WTC11 (cell line): ENCODE measurements around the gene INPPL1. TPM values are rescaled to one million over a fixed set of nuclear protein-coding genes. Genes with fewer than 3 reads are reported as not detected.

Experiments
- ATAC-seq: fragments of 200-7000 bp; cut with Tn5 transposase; 2 replicates; pipeline ENCODE4 v1.10.0; 2021; ENCODE audit warnings: mild to moderate bottlenecking, moderate library complexity
- CTCF ChIA-PET: fragments of 300-600 bp; sonication (Branson Sonifier 250); formaldehyde crosslinking; loops from one replicate; lab custom pipeline; 2021; ENCODE audit warnings: antibody characterized with exemption; lab: Charles Lee
- POLR2A ChIA-PET: fragments of 350-600 bp; sonication (Branson Sonifier 250); formaldehyde crosslinking; loops from one replicate; lab custom pipeline; 2021; ENCODE audit warnings: antibody characterized with exemption; lab: Charles Lee
- DNase-seq: peaks from one replicate; pipeline ENCODE4 v3.0.0; 2021; ENCODE audit warnings: low spot score
- H3K27ac Mint-ChIP-seq: 2 replicates; pipeline ENCODE4 v1.8.0; 2021; ENCODE audit warnings: mixed read lengths
- H3K27me3 Mint-ChIP-seq: 2 replicates; pipeline ENCODE4 v1.8.0; 2021; ENCODE audit warnings: low read depth, mild to moderate bottlenecking, moderate library complexity, mixed read lengths
- H3K36me3 Mint-ChIP-seq: 2 replicates; pipeline ENCODE4 v1.8.0; 2021; ENCODE audit warnings: mixed read lengths
- H3K4me1 Mint-ChIP-seq: 2 replicates; pipeline ENCODE4 v1.8.0; 2022; ENCODE audit warnings: mixed read lengths
- H3K4me3 Mint-ChIP-seq: 2 replicates; pipeline ENCODE4 v1.8.0; 2021; ENCODE audit warnings: mild to moderate bottlenecking, moderate library complexity, mixed read lengths
- H3K9me3 Mint-ChIP-seq: 2 replicates; pipeline ENCODE4 v1.8.0; 2021; ENCODE audit warnings: mixed read lengths
- ATF6 ChIP-seq: sonication (generic); formaldehyde crosslinking; IDR thresholded peaks from 2 replicates; pipeline ENCODE4 v1.8.1; 2023; ENCODE audit warnings: mild to moderate bottlenecking, missing genetic modification reagents
- CTCF ChIP-seq: fragments of 200-600 bp; IDR thresholded peaks from 2 replicates; pipeline ENCODE4 v1.8.0; 2022; ENCODE audit warnings: antibody characterized with exemption
- GRHL2 ChIP-seq: fragments of 250-450 bp; sonication (Bioruptor Pico); IDR thresholded peaks from 2 replicates; pipeline ENCODE4 v1.8.0; 2022; ENCODE audit warnings: mild to moderate bottlenecking, moderate library complexity; ENCODE audit not compliant: insufficient replicate concordance, severe bottlenecking
- HMGXB4 ChIP-seq: sonication (generic); formaldehyde crosslinking; IDR thresholded peaks from 2 replicates; pipeline ENCODE4 v1.8.1; 2023; ENCODE audit warnings: mild to moderate bottlenecking, moderate library complexity, missing genetic modification reagents
- KAT7 ChIP-seq: sonication (generic); formaldehyde crosslinking; IDR thresholded peaks from 2 replicates; pipeline ENCODE4 v1.8.1; 2023; ENCODE audit warnings: missing genetic modification reagents, mild to moderate bottlenecking, borderline replicate concordance
- OVOL2 ChIP-seq: fragments of 250-450 bp; sonication (Bioruptor Pico); IDR thresholded peaks from 2 replicates; pipeline ENCODE4 v1.9.0; 2021; ENCODE audit warnings: mild to moderate bottlenecking, borderline replicate concordance
- RORB ChIP-seq: fragments of 250-450 bp; sonication (Bioruptor Pico); IDR thresholded peaks from 2 replicates; pipeline ENCODE4 v1.9.0; 2021; ENCODE audit warnings: mild to moderate bottlenecking
- SMAD4 ChIP-seq: sonication (generic); formaldehyde crosslinking; IDR thresholded peaks from 2 replicates; pipeline ENCODE4 v1.8.0; 2022; ENCODE audit warnings: mild to moderate bottlenecking, missing genetic modification reagents
- ZNF425 ChIP-seq: fragments of 250-450 bp; sonication (Bioruptor Pico); conservative IDR thresholded peaks from 2 replicates; pipeline ENCODE4 v1.9.0; 2021; ENCODE audit warnings: mild to moderate bottlenecking
- ZSCAN18 ChIP-seq: fragments of 250-450 bp; sonication (Bioruptor Pico); IDR thresholded peaks from 2 replicates; pipeline ENCODE4 v2.1.2; 2022; ENCODE audit warnings: mild to moderate bottlenecking, moderate library complexity
- total RNA-seq: library from RNA; stranded (reverse); gene quantifications from 3 replicates; pipeline ENCODE4 v1.2.3, GENCODE V29; 2021

INPPL1 gene
- total RNA-seq, 1 experiment from 2014 or later = 136 TPM

GRCh38 chr11:72259490-72259889 lies 34.9 kb downstream of the INPPL1 start:
- H3K27me3 Mint-ChIP-seq = peaks cover 14% of the 10 kb centered on the region
- DNase-seq = no peak
- H3K27ac Mint-ChIP-seq = no peak overlapping the region

More at GRCh38 chr11:72259490-72259889, 34.9 kb downstream of the INPPL1 start:
- TF ChIP-seq RORB (no peak), OVOL2 (CRISPR knock-in tag) (no peak), ZNF425 (CRISPR knock-in tag) (no peak), SMAD4 (no peak), HMGXB4 (CRISPR knock-in tag) (no peak), ZSCAN18 (no peak), KAT7 (CRISPR knock-in tag) (no peak), GRHL2 (CRISPR knock-in tag) (no peak), ATF6 (CRISPR knock-in tag) (no peak), CTCF (no peak)
- TF ChIP-seq, all 79 proteins: peak for 0
- ATAC-seq = no peak
- POLR2A ChIA-PET = no interaction called here
- H3K4me3 Mint-ChIP-seq = no peak overlapping the region
- CTCF ChIA-PET = no interaction called here
- peaks cover 11% of the 10 kb centered on the region for H3K4me1 Mint-ChIP-seq
- peaks cover 11% of the 10 kb centered on the region for H3K9me3 Mint-ChIP-seq
- peaks cover 4% of the 10 kb centered on the region for H3K36me3 Mint-ChIP-seq
